ENCODE results near the gene RABL2B. TPM values are rescaled to one million over a fixed set of nuclear protein-coding genes. Genes with fewer than 3 reads are reported as not detected.

RABL2B gene
- polyA plus RNA-seq, 1 donor from 2014 or later = 26.2 TPM

DNA sequence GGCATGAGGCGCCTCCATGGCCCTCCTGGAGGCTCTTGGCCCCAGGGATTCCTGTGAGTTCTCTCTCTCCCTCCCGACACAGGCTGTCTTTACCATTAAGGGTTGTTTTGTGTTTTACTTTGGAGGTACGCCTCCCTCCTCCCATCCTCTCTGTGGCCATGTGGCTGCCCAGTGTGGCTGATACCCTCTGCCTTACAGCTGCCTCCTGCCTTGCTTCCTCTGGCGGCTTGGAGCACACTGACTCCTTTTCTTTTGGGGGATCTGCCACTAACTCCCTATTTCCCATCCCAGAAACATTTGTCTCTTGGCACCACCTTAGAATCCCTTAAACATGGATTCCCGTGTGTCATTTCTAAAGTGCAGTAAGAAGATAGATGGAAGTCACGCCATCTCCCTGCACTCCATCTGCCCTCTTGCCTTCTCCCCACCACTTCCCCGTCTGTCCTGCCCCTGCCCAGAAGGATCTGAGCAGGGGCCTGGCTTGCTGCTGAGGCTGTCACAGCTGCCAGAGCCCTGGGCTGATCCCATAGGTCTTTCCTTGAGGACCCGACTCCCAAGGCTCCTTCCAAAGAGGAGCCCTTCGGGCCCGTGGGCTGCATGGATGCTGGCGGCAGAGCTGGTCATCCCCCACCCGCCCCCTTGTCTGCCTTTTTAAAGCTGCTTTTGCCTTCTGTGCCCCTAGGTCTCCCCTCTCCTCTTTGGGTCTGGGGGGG, 60.6 kb downstream of the RABL2B start:
- H4K20me1 ChIP-seq (ENCODE audit: insufficient read depth) = no peaks in the 10 kb centered on the region
- H2AFZ ChIP-seq (ENCODE audit: low read depth, low read length) = no peak overlapping the region
- H3F3A ChIP-seq (ENCODE audit: insufficient read depth, low read length, poor library complexity, severe bottlenecking) = no peaks in the 10 kb centered on the region
- no peak overlapping the region for H3K4me3 ChIP-seq (ENCODE audit: low read length)
- TF ChIP-seq RAD21 (conservative IDR thresholded peaks at IDR 0.05) = no peak
- H3K79me2 ChIP-seq (replicated peaks; ENCODE audit: insufficient read depth, low read length) = no peaks in the 10 kb centered on the region
- H3K9me2 ChIP-seq (ENCODE audit: insufficient read depth, low read length) = no peaks in the 10 kb centered on the region
- H3K9ac ChIP-seq (ENCODE audit: low read length) = no peak overlapping the region
- no peaks in the 10 kb centered on the region for H3K36me3 ChIP-seq (ENCODE audit: insufficient read depth, low read length)
- no peak overlapping the region for H3K4me2 ChIP-seq (ENCODE audit: low read length)
- no peaks in the 10 kb centered on the region for H3K9me3 ChIP-seq (ENCODE audit: low read length)
- H3K27me3 ChIP-seq (ENCODE audit: insufficient read depth, low read depth, low read length) = peaks cover 17% of the 10 kb centered on the region
- no peak overlapping the region for H3K27ac ChIP-seq (ENCODE audit: low read length)

DNA sequence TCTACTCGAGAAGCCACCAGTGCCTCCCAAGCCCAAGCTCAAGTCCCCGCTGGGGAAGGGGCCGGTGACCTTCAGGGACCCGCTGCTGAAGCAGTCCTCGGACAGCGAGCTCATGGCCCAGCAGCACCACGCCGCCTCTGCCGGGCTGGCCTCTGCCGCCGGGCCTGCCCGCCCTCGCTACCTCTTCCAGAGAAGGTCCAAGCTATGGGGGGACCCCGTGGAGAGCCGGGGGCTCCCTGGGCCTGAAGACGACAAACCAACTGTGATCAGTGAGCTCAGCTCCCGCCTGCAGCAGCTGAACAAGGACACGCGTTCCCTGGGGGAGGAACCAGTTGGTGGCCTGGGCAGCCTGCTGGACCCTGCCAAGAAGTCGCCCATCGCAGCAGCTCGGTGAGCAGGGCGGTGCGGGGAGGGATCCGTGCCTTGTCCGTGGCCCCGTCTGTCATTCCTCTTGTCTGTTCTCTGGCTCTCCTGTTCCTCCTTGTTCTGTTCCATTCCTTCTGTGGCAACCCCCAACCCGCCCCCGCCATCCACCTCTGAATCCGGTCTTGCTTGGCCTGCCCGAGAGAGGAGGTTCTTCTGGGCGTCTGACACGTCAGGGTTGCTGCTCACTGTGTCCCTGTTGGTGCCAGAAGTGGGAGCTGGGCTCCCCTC, 61.3 kb downstream of the RABL2B start:
- no peaks in the 10 kb centered on the region for H3K36me3 ChIP-seq (ENCODE audit: insufficient read depth, low read length)
- TF ChIP-seq POLR2AphosphoS5 (IDR thresholded peaks at IDR 0.05) (no peak), MXI1 (conservative IDR thresholded peaks at IDR 0.05; ENCODE audit: poor library complexity, severe bottlenecking) (no peak), SMC3 (conservative IDR thresholded peaks at IDR 0.05; ENCODE audit: poor library complexity) (no peak), TAF1 (IDR thresholded peaks at IDR 0.05; ENCODE audit: low read depth) (no peak), RAD21 (conservative IDR thresholded peaks at IDR 0.05) (no peak), EP300 (conservative IDR thresholded peaks at IDR 0.05; ENCODE audit: poor library complexity, severe bottlenecking) (no peak), EZH2 (IDR thresholded peaks at IDR 0.05; ENCODE audit: borderline replicate concordance, insufficient read depth, low read length, poor library complexity, severe bottlenecking) (no peak)
- TF ChIP-seq, protein P1, sequence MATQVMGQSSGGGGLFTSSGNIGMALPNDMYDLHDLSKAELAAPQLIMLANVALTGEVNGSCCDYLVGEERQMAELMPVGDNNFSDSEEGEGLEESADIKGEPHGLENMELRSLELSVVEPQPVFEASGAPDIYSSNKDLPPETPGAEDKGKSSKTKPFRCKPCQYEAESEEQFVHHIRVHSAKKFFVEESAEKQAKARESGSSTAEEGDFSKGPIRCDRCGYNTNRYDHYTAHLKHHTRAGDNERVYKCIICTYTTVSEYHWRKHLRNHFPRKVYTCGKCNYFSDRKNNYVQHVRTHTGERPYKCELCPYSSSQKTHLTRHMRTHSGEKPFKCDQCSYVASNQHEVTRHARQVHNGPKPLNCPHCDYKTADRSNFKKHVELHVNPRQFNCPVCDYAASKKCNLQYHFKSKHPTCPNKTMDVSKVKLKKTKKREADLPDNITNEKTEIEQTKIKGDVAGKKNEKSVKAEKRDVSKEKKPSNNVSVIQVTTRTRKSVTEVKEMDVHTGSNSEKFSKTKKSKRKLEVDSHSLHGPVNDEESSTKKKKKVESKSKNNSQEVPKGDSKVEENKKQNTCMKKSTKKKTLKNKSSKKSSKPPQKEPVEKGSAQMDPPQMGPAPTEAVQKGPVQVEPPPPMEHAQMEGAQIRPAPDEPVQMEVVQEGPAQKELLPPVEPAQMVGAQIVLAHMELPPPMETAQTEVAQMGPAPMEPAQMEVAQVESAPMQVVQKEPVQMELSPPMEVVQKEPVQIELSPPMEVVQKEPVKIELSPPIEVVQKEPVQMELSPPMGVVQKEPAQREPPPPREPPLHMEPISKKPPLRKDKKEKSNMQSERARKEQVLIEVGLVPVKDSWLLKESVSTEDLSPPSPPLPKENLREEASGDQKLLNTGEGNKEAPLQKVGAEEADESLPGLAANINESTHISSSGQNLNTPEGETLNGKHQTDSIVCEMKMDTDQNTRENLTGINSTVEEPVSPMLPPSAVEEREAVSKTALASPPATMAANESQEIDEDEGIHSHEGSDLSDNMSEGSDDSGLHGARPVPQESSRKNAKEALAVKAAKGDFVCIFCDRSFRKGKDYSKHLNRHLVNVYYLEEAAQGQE (IDR thresholded peaks at IDR 0.05; ENCODE audit: borderline replicate concordance) = no peak
- TF ChIP-seq, protein P2, sequence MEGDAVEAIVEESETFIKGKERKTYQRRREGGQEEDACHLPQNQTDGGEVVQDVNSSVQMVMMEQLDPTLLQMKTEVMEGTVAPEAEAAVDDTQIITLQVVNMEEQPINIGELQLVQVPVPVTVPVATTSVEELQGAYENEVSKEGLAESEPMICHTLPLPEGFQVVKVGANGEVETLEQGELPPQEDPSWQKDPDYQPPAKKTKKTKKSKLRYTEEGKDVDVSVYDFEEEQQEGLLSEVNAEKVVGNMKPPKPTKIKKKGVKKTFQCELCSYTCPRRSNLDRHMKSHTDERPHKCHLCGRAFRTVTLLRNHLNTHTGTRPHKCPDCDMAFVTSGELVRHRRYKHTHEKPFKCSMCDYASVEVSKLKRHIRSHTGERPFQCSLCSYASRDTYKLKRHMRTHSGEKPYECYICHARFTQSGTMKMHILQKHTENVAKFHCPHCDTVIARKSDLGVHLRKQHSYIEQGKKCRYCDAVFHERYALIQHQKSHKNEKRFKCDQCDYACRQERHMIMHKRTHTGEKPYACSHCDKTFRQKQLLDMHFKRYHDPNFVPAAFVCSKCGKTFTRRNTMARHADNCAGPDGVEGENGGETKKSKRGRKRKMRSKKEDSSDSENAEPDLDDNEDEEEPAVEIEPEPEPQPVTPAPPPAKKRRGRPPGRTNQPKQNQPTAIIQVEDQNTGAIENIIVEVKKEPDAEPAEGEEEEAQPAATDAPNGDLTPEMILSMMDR (IDR thresholded peaks at IDR 0.05; ENCODE audit: poor library complexity, severe bottlenecking) = no peak
- peaks cover 17% of the 10 kb centered on the region for H3K27me3 ChIP-seq (ENCODE audit: insufficient read depth, low read depth, low read length)
- H4K20me1 ChIP-seq (ENCODE audit: insufficient read depth) = no peaks in the 10 kb centered on the region
- no peak overlapping the region for H3K4me3 ChIP-seq (ENCODE audit: low read length)
- no peaks in the 10 kb centered on the region for H3K9me2 ChIP-seq (ENCODE audit: insufficient read depth, low read length)
- H3K9ac ChIP-seq (ENCODE audit: low read length) = no peak overlapping the region
- H2AFZ ChIP-seq (ENCODE audit: low read depth, low read length) = no peak overlapping the region
- no peak overlapping the region for H3K4me2 ChIP-seq (ENCODE audit: low read length)
- no peaks in the 10 kb centered on the region for H3K79me2 ChIP-seq (replicated peaks; ENCODE audit: insufficient read depth, low read length)
- H3K27ac ChIP-seq (ENCODE audit: low read length) = no peak overlapping the region
- H3F3A ChIP-seq (ENCODE audit: insufficient read depth, low read length, poor library complexity, severe bottlenecking) = no peaks in the 10 kb centered on the region
- H3K9me3 ChIP-seq (ENCODE audit: low read length) = no peaks in the 10 kb centered on the region

All from neural cell (in vitro differentiated cells).